Caco-2 (cell line): Measurements from ENCODE around the gene ZBTB2. TPM values are rescaled to one million over a fixed set of nuclear protein-coding genes. Genes with fewer than 3 reads are reported as not detected.

Source experiments
- BruUV-seq: library from RNA; stranded (reverse); fragments of 400-500 nt; replicated peaks from 2 replicates; lab custom pipeline; 2021; lab: Mats Ljungman, UMichigan
- CTCF ChIA-PET: fragments of 300-600 bp; sonication (Branson Sonifier 250); formaldehyde crosslinking; loops from one replicate; lab custom pipeline; 2022; ENCODE audit warnings: antibody characterized with exemption; lab: Charles Lee
- POLR2A ChIA-PET: fragments of 300-600 bp; sonication (Branson Sonifier 250); formaldehyde crosslinking; loops from one replicate; lab custom pipeline; 2022; ENCODE audit warnings: antibody characterized with exemption; lab: Charles Lee
- DNase-seq, 2 experiments: peaks; one replicate each; pipeline versions ENCODE4 v3.0.0 to v3.0.0-alpha.2; 2020 to 2022
- H3K27me3 ChIP-seq: replicated peaks from 2 replicates; pipeline ENCODE4 v1.6.0; 2011; ENCODE audit warnings: low read length; ENCODE audit not compliant: control insufficient read depth, insufficient read depth
- H3K36me3 ChIP-seq: 2 replicates; pipeline ENCODE4 v1.5.1; 2011; ENCODE audit warnings: low read length; ENCODE audit not compliant: control insufficient read depth, insufficient read depth
- H3K4me1 ChIP-seq: fragments of 250-450 bp; sonication (Bioruptor Pico); 2 replicates; pipeline ENCODE4 v1.5.1; 2020; ENCODE audit warnings: mild to moderate bottlenecking
- H3K4me3 ChIP-seq: 2 replicates; pipeline ENCODE4 v1.5.1; 2011; ENCODE audit warnings: low read depth, mild to moderate bottlenecking, control low read depth, low read length
- H3K9me3 ChIP-seq: fragments of 250-450 bp; sonication (Bioruptor Pico); 2 replicates; pipeline ENCODE4 v1.5.1; 2020; ENCODE audit warnings: mild to moderate bottlenecking, moderate library complexity
- H3K27ac Mint-ChIP-seq: one replicate; pipeline ENCODE4 v1.8.0; 2022; ENCODE audit warnings: mixed read lengths; ENCODE audit not compliant: unreplicated experiment
- H3K27me3 Mint-ChIP-seq: one replicate; pipeline ENCODE4 v1.8.0; 2022; ENCODE audit warnings: mixed read lengths; ENCODE audit not compliant: insufficient read depth, unreplicated experiment
- H3K36me3 Mint-ChIP-seq: one replicate; pipeline ENCODE4 v1.8.0; 2022; ENCODE audit warnings: mild to moderate bottlenecking, mixed read lengths; ENCODE audit not compliant: insufficient read depth, unreplicated experiment
- H3K4me1 Mint-ChIP-seq: one replicate; pipeline ENCODE4 v1.8.0; 2022; ENCODE audit warnings: low read depth, mixed read lengths; ENCODE audit not compliant: unreplicated experiment
- H3K4me3 Mint-ChIP-seq: one replicate; pipeline ENCODE4 v1.8.0; 2022; ENCODE audit warnings: mild to moderate bottlenecking, moderate library complexity, mixed read lengths; ENCODE audit not compliant: unreplicated experiment
- H3K9me3 Mint-ChIP-seq: one replicate; pipeline ENCODE4 v1.8.0; 2022; ENCODE audit warnings: mixed read lengths; ENCODE audit not compliant: unreplicated experiment
- CTCF ChIP-seq, 2 experiments: fragments of 200-600 bp in 1 of 2; IDR thresholded peaks; 1 replicate in 1 of 2; 2 replicates in 1 of 2; pipeline versions ENCODE4 v1.5.1 to v1.8.0; 2011 to 2022; ENCODE audit warnings: antibody characterized with exemption in 1 of 2, control low read depth in 1 of 2, inconsistent platforms in 1 of 2, low read depth in 1 of 2, low read length in 1 of 2, mild to moderate bottlenecking in 1 of 2, moderate library complexity in 1 of 2; ENCODE audit not compliant: insufficient read depth in 1 of 2, severe bottlenecking in 1 of 2, unreplicated experiment in 1 of 2
- intact Hi-C: fragments of 100-400 bp; cut with micrococcal nuclease; formaldehyde crosslinking; loops from one replicate; pipeline ENCODE4 v1.10.0; 2022; ENCODE audit not compliant: unreplicated experiment
- total RNA-seq: library from RNA; stranded (reverse); gene quantifications from 2 replicates; pipeline ENCODE4 v1.2.3, GENCODE V29; 2022

ZBTB2 gene
- total RNA-seq, 1 experiment from 2014 or later: 23.9 TPM

- Mint-ChIP-seq H3K27ac (peak overlapping the region; percentile 91), H3K27me3 (no peaks in the 10 kb centered on the region), H3K4me3 (peak overlapping the region; percentile 88), H3K4me1 (peaks cover 18% of the 10 kb centered on the region), H3K36me3 (peaks cover 16% of the 10 kb centered on the region), H3K9me3 (no peaks in the 10 kb centered on the region)
- intact Hi-C loops: loop anchor here (2.0 kb wide), 1 partner anchor 62 kb away; the partner anchor contains the start of gene RMND1
- Histone ChIP-seq H3K4me1 (peaks cover 17% of the 10 kb centered on the region), H3K36me3 (peaks cover 1% of the 10 kb centered on the region; the same call in 1 of the 2 replicates), H3K4me3 (peak overlapping the region; percentile 72), H3K27me3 (no peaks in the 10 kb centered on the region), H3K9me3 (no peaks in the 10 kb centered on the region)
- peak; percentile 97 to 98 for DNase-seq
- ChIA-PET CTCF (interaction anchor here (0.6 kb wide), 1 partner anchor 482 kb away, joined by 4 read pairs; no protein-coding TSS in a partner anchor), POLR2A (interaction anchor here (0.6 to 1.0 kb wide), 3 partner anchors 460 to 851 kb away, joined by 3 to 8 read pairs (median 4); no protein-coding TSS in a partner anchor)
- no peak for TF ChIP-seq CTCF (IDR thresholded peaks at IDR 0.05; ENCODE audit: insufficient read depth in 1 of 2, low read depth in 1 of 2, low read length in 1 of 2, severe bottlenecking in 1 of 2, unreplicated experiment in 1 of 2)
- BruUV-seq: no TSS peak
These were observed 996 bp downstream of the ZBTB2 start for GRCh38 chr6:151390276-151390850.

- Mint-ChIP-seq H3K4me1 (peaks cover 18% of the 10 kb centered on the region), H3K9me3 (no peaks in the 10 kb centered on the region), H3K27ac (peak overlapping the region; percentile 91), H3K36me3 (peaks cover 16% of the 10 kb centered on the region), H3K27me3 (no peaks in the 10 kb centered on the region), H3K4me3 (peak overlapping the region; percentile 88)
- TF ChIP-seq CTCF (IDR thresholded peaks at IDR 0.05; ENCODE audit: insufficient read depth in 1 of 2, low read depth in 1 of 2, low read length in 1 of 2, severe bottlenecking in 1 of 2, unreplicated experiment in 1 of 2): no peak
- Histone ChIP-seq H3K4me1 (peaks cover 17% of the 10 kb centered on the region), H3K36me3 (peaks cover 1% of the 10 kb centered on the region; the same call in 1 of the 2 replicates), H3K9me3 (no peaks in the 10 kb centered on the region), H3K4me3 (peak overlapping the region; percentile 72), H3K27me3 (no peaks in the 10 kb centered on the region)
- intact Hi-C loops: loop anchor here (2.0 kb wide), 1 partner anchor 63 kb away; the partner anchor contains the start of gene RMND1
- no TSS peak for BruUV-seq
- DNase-seq: peak; percentile 63 to 68
- POLR2A ChIA-PET: interaction anchor here (0.5 to 1.0 kb wide), 5 partner anchors 35 to 851 kb away, joined by 3 to 8 read pairs (median 5); no protein-coding TSS in a partner anchor
- CTCF ChIA-PET: interaction anchor here (0.7 kb wide), 1 partner anchor 17 kb away, joined by 4 read pairs; no protein-coding TSS in a partner anchor
These were observed 1.6 kb downstream of the ZBTB2 start for GRCh38 chr6:151389618-151390275.

GRCh38 chr6:151388997-151389617 lies 2.3 kb downstream of the ZBTB2 start:
- DNase-seq: no peak
- POLR2A ChIA-PET: interaction anchor here (0.7 kb wide), 2 partner anchors 34 to 462 kb away, joined by 3 to 7 read pairs; no protein-coding TSS in a partner anchor
- CTCF ChIA-PET: interaction anchor here (0.7 kb wide), 1 partner anchor 17 kb away, joined by 4 read pairs; no protein-coding TSS in a partner anchor
- no peak for TF ChIP-seq CTCF (IDR thresholded peaks at IDR 0.05; ENCODE audit: insufficient read depth in 1 of 2, low read depth in 1 of 2, low read length in 1 of 2, severe bottlenecking in 1 of 2, unreplicated experiment in 1 of 2)
- H3K9me3 Mint-ChIP-seq: no peaks in the 10 kb centered on the region
- H3K4me1 Mint-ChIP-seq: peaks cover 18% of the 10 kb centered on the region
- Histone ChIP-seq H3K9me3 (no peaks in the 10 kb centered on the region), H3K4me3 (peak overlapping the region; percentile 72), H3K36me3 (peaks cover 1% of the 10 kb centered on the region; the same call in 1 of the 2 replicates), H3K4me1 (peaks cover 17% of the 10 kb centered on the region), H3K27me3 (no peaks in the 10 kb centered on the region)
- no peaks in the 10 kb centered on the region for H3K27me3 Mint-ChIP-seq
- BruUV-seq: TSS peak; percentile 38
- H3K36me3 Mint-ChIP-seq: peaks cover 16% of the 10 kb centered on the region
- peak overlapping the region; percentile 91 for H3K27ac Mint-ChIP-seq
- H3K4me3 Mint-ChIP-seq: peak overlapping the region; percentile 88
- intact Hi-C loops: no loop called here
